BLaER1 (cell line): ENCODE data around the gene CHMP4B.
A peak's percentile ranks its signal among the peaks of the same experiment; 100 is the strongest.

Experiments used
- H3K27ac ChIP-seq: shearing (Covaris generic); formaldehyde crosslinking; 2 replicates; pipeline ENCODE4 v1.8.1; 2022
- H3K27me3 ChIP-seq: shearing (Covaris generic); formaldehyde crosslinking; 2 replicates; pipeline ENCODE4 v1.8.1; 2022
- H3K36me3 ChIP-seq: shearing (Covaris generic); formaldehyde crosslinking; 2 replicates; pipeline ENCODE4 v1.8.1; 2022
- H3K4me1 ChIP-seq: shearing (Covaris generic); formaldehyde crosslinking; 2 replicates; pipeline ENCODE4 v1.8.1; 2022
- H3K4me2 ChIP-seq: shearing (Covaris generic); formaldehyde crosslinking; 2 replicates; pipeline ENCODE4 v1.8.1; 2022
- H3K4me3 ChIP-seq: shearing (Covaris generic); formaldehyde crosslinking; 2 replicates; pipeline ENCODE4 v1.8.1; 2022
- H3K9ac ChIP-seq: shearing (Covaris generic); formaldehyde crosslinking; 2 replicates; pipeline ENCODE4 v1.8.1; 2022
- H3K9me3 ChIP-seq: shearing (Covaris generic); formaldehyde crosslinking; 2 replicates; pipeline ENCODE4 v1.8.1; 2022
- H4K20me1 ChIP-seq: shearing (Covaris generic); formaldehyde crosslinking; 2 replicates; pipeline ENCODE4 v1.8.1; 2022
- Cebpa-rat ChIP-seq: shearing (Covaris generic); IDR thresholded peaks from 2 replicates; pipeline ENCODE4 v1.8.1; 2022

CHMP4B gene

GRCh38 chr20:33810885-33811775 is at the start of gene CHMP4B:
Gene CHMP4B, plus strand, starts transcription at chr20:33811348. Its CDS starts 121 bp downstream, at chr20:33811469.
- Histone ChIP-seq H3K27me3 (no peaks in the 10 kb centered on the region), H4K20me1 (peaks cover 49% of the 10 kb centered on the region), H3K36me3 (peaks cover 24% of the 10 kb centered on the region), H3K9me3 (no peaks in the 10 kb centered on the region), H3K4me3 (peak within 1 kb of the TSS; percentile 92), H3K9ac (peak within 1 kb of the TSS; percentile 99), H3K27ac (peak within 1 kb of the TSS; percentile 95), H3K4me2 (peak within 1 kb of the TSS; percentile 91), H3K4me1 (peaks cover 24% of the 10 kb centered on the region)
- no peak for TF ChIP-seq Cebpa-rat

GRCh38 chr20:33761698-33762250 is 49.4 kb upstream of the CHMP4B start:
- no peaks in the 10 kb centered on the region for H3K27me3 ChIP-seq
- no peak overlapping the region for H3K4me3 ChIP-seq
- no peak overlapping the region for H3K4me2 ChIP-seq
- H3K9me3 ChIP-seq, result peaks cover 14% of the 10 kb centered on the region
- H4K20me1 ChIP-seq, result no peaks in the 10 kb centered on the region
- no peak overlapping the region for H3K9ac ChIP-seq
- peaks cover 41% of the 10 kb centered on the region for H3K36me3 ChIP-seq
- H3K27ac ChIP-seq, result no peak overlapping the region
- TF ChIP-seq Cebpa-rat, result no peak
- H3K4me1 ChIP-seq, result no peaks in the 10 kb centered on the region

DNA sequence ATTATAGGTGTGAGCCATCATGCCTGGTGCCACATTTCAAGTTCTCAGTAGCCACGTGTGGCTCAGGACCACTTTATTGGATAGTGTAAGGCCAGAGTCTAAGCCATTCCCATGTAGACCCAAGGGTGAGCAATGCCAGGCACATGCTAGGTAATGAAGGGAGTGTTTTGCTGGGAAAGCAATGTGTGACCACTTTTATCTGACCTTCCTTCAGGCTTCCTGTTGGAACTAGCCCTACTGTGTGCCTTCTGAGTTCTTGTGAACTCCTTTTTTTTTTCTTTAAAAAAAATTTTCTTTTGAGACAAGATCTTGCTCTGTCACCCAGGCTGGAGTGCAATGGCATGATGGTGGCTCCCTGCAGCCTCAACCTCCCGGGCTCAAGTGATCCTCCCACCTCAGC is 46.0 kb upstream of the CHMP4B start:
- Histone ChIP-seq H3K4me3 (no peak overlapping the region), H3K27ac (no peak overlapping the region), H3K9me3 (no peaks in the 10 kb centered on the region), H3K36me3 (peaks cover 38% of the 10 kb centered on the region), H4K20me1 (no peaks in the 10 kb centered on the region), H3K4me1 (no peaks in the 10 kb centered on the region), H3K27me3 (no peaks in the 10 kb centered on the region), H3K4me2 (no peak overlapping the region), H3K9ac (no peak overlapping the region)
- TF ChIP-seq Cebpa-rat, result no peak

DNA sequence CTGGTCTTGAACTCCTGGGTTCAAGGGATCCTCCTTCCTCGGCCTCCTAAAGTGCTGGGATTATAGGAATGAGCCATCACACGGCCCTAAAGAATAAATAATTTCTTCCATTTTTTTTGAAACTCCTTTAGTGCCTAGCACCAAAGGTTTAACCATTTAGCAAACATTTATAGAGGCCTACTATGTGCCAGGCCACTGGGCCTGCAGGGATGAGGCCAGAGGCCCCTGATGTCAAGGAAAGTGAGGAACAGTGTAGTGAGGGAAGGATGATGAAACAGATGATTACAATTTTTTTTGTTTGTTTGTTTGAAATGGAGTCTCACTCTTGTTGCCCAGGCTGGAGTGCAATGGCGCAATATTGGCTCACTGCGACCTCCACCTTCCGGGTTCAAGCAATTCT is 45.6 kb upstream of the CHMP4B start:
- no peaks in the 10 kb centered on the region for H4K20me1 ChIP-seq
- no peak overlapping the region for H3K9ac ChIP-seq
- no peak overlapping the region for H3K4me2 ChIP-seq
- H3K27me3 ChIP-seq, result no peaks in the 10 kb centered on the region
- no peaks in the 10 kb centered on the region for H3K9me3 ChIP-seq
- H3K36me3 ChIP-seq, result peaks cover 38% of the 10 kb centered on the region
- no peak overlapping the region for H3K27ac ChIP-seq
- TF ChIP-seq Cebpa-rat, result no peak
- H3K4me1 ChIP-seq, result no peaks in the 10 kb centered on the region
- no peak overlapping the region for H3K4me3 ChIP-seq

- no peaks in the 10 kb centered on the region for H3K27me3 ChIP-seq
- no peak overlapping the region for H3K27ac ChIP-seq
- no peak overlapping the region for H3K9ac ChIP-seq
- H3K4me1 ChIP-seq, result no peaks in the 10 kb centered on the region
- peaks cover 36% of the 10 kb centered on the region for H3K36me3 ChIP-seq
- no peak overlapping the region for H3K4me2 ChIP-seq
- no peak overlapping the region for H3K4me3 ChIP-seq
- H3K9me3 ChIP-seq, result no peaks in the 10 kb centered on the region
- no peaks in the 10 kb centered on the region for H4K20me1 ChIP-seq
- TF ChIP-seq Cebpa-rat, result no peak
Measured at GRCh38 chr20:33766686-33767085, 44.5 kb upstream of the CHMP4B start.

GRCh38 chr20:33767777-33768138 is 43.4 kb upstream of the CHMP4B start:
- Histone ChIP-seq H3K4me2 (no peak overlapping the region), H4K20me1 (no peaks in the 10 kb centered on the region), H3K4me3 (no peak overlapping the region), H3K27me3 (no peaks in the 10 kb centered on the region), H3K4me1 (peaks cover 3% of the 10 kb centered on the region; the same call in 1 of the 2 replicates), H3K27ac (no peak overlapping the region), H3K36me3 (peaks cover 32% of the 10 kb centered on the region), H3K9ac (no peak overlapping the region), H3K9me3 (no peaks in the 10 kb centered on the region)
- TF ChIP-seq Cebpa-rat, result no peak

GRCh38 chr20:33769043-33769442 is 42.1 kb upstream of the CHMP4B start:
- Histone ChIP-seq H3K36me3 (peaks cover 32% of the 10 kb centered on the region), H3K27ac (no peak overlapping the region), H3K4me1 (peaks cover 5% of the 10 kb centered on the region; the same call in 1 of the 2 replicates), H3K4me3 (no peak overlapping the region), H3K9me3 (no peaks in the 10 kb centered on the region), H3K4me2 (no peak overlapping the region), H4K20me1 (no peaks in the 10 kb centered on the region), H3K27me3 (no peaks in the 10 kb centered on the region), H3K9ac (no peak overlapping the region)
- TF ChIP-seq Cebpa-rat, result no peak

DNA sequence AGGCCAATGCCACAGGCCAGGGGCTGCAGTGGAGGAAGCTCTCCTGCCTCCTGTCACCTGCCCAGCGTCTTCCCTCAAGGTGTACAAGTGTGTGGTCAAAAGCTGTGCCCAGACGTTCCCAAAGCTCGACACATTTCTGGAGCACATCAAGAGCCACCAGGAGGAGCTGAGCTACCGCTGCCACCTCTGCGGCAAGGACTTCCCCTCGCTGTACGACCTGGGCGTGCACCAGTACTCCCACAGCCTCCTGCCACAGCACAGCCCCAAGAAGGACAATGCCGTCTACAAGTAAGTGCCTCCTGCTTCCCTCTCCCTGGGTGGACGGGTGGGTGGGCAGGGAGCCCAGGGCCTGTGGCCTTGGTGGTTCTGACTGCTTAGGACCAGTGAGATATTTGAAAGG is 41.1 kb upstream of the CHMP4B start:
- H3K27me3 ChIP-seq, result no peaks in the 10 kb centered on the region
- no peaks in the 10 kb centered on the region for H4K20me1 ChIP-seq
- no peak overlapping the region for H3K27ac ChIP-seq
- H3K4me3 ChIP-seq, result no peak overlapping the region
- H3K4me2 ChIP-seq, result no peak overlapping the region
- peaks cover 5% of the 10 kb centered on the region; the same call in 1 of the 2 replicates for H3K4me1 ChIP-seq
- peaks cover 32% of the 10 kb centered on the region for H3K36me3 ChIP-seq
- no peak for TF ChIP-seq Cebpa-rat
- no peaks in the 10 kb centered on the region for H3K9me3 ChIP-seq
- H3K9ac ChIP-seq, result no peak overlapping the region

DNA sequence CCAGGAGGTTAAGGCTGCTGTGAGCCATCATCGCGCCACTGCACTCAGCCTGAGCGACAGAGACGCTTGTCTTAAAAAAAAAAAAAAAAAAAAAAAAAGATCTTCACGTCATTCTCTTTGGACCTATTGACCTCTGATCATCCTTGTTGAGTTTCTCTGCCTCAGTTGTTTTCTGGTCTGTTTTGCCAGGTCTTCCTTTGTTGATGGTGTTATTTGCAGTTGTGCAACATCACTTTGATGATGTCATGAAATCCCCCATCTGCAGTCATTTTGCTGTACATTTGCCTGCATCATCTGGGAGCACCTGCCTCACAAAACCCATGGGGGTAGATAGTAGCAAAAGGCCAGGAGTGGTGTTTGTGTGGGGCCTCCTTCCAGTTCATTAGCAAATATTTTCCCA is 39.2 kb upstream of the CHMP4B start:
- Histone ChIP-seq H3K9me3 (no peaks in the 10 kb centered on the region), H3K36me3 (peaks cover 17% of the 10 kb centered on the region; the same call in 1 of the 2 replicates), H3K27ac (no peak overlapping the region), H3K27me3 (no peaks in the 10 kb centered on the region), H3K9ac (no peak overlapping the region), H3K4me2 (no peak overlapping the region), H4K20me1 (no peaks in the 10 kb centered on the region), H3K4me1 (peaks cover 5% of the 10 kb centered on the region; the same call in 1 of the 2 replicates), H3K4me3 (no peak overlapping the region)
- TF ChIP-seq Cebpa-rat, result no peak

- no peak overlapping the region for H3K27ac ChIP-seq
- TF ChIP-seq Cebpa-rat, result no peak
- no peak overlapping the region for H3K4me3 ChIP-seq
- H4K20me1 ChIP-seq, result no peaks in the 10 kb centered on the region
- no peaks in the 10 kb centered on the region for H3K9me3 ChIP-seq
- H3K9ac ChIP-seq, result no peak overlapping the region
- H3K4me1 ChIP-seq, result peaks cover 5% of the 10 kb centered on the region; the same call in 1 of the 2 replicates
- H3K36me3 ChIP-seq, result peaks cover 12% of the 10 kb centered on the region; the same call in 1 of the 2 replicates
- H3K27me3 ChIP-seq, result no peaks in the 10 kb centered on the region
- no peak overlapping the region for H3K4me2 ChIP-seq
Measured at GRCh38 chr20:33772439-33772838, 38.7 kb upstream of the CHMP4B start.
